SK-N-MC (cell line): ENCODE data around the gene ADCY2.

Experiments
- EZH2 ChIP-seq: fragments of 200-600 bp; sonication (generic); IDR thresholded peaks from one replicate; pipeline ENCODE4 v1.6.1; 2017; ENCODE audit warnings: antibody characterized with exemption
- POLR2AphosphoS5 ChIP-seq: IDR thresholded peaks from 2 replicates; pipeline ENCODE4 v1.6.1; 2012; ENCODE audit warnings: mild to moderate bottlenecking, low read depth, low read length, borderline replicate concordance

DNA sequence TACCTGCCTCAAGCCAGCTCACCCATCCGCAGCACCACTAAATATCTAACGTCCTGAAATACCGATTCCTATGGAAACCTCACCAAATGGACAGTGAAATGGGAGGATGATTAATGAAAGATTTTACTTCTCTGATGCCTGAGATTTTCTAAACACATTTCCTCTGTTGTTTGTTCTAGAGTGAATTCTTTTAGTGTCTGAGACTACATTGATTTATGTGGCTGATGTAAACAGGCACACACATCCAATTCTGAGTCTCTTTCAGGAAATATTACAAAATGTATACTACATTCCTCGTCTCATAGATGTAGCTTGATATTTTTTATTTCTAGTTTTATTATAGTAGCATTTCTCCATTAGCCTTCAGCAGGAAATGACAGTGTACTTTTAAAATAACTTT is 20.5 kb upstream of the ADCY2 start:
- TF ChIP-seq EZH2 (no peak), POLR2AphosphoS5 (no peak)
